Caco-2 (cell line): ENCODE measurements around the gene CFAP221. TPM values are rescaled to one million over a fixed set of nuclear protein-coding genes. Genes with fewer than 3 reads are reported as not detected.

Source experiments
- BruUV-seq: library from RNA; stranded (reverse); fragments of 400-500 nt; replicated peaks from 2 replicates; lab custom pipeline; 2021; lab: Mats Ljungman, UMichigan
- CTCF ChIA-PET: fragments of 300-600 bp; sonication (Branson Sonifier 250); formaldehyde crosslinking; loops from one replicate; lab custom pipeline; 2022; ENCODE audit warnings: antibody characterized with exemption; lab: Charles Lee
- POLR2A ChIA-PET: fragments of 300-600 bp; sonication (Branson Sonifier 250); formaldehyde crosslinking; loops from one replicate; lab custom pipeline; 2022; ENCODE audit warnings: antibody characterized with exemption; lab: Charles Lee
- DNase-seq, 2 experiments: peaks; one replicate each; pipeline versions ENCODE4 v3.0.0 to v3.0.0-alpha.2; 2020 to 2022
- H3K27me3 ChIP-seq: replicated peaks from 2 replicates; pipeline ENCODE4 v1.6.0; 2011; ENCODE audit warnings: low read length; ENCODE audit not compliant: control insufficient read depth, insufficient read depth
- H3K36me3 ChIP-seq: 2 replicates; pipeline ENCODE4 v1.5.1; 2011; ENCODE audit warnings: low read length; ENCODE audit not compliant: control insufficient read depth, insufficient read depth
- H3K4me1 ChIP-seq: fragments of 250-450 bp; sonication (Bioruptor Pico); 2 replicates; pipeline ENCODE4 v1.5.1; 2020; ENCODE audit warnings: mild to moderate bottlenecking
- H3K4me3 ChIP-seq: 2 replicates; pipeline ENCODE4 v1.5.1; 2011; ENCODE audit warnings: low read depth, mild to moderate bottlenecking, control low read depth, low read length
- H3K9me3 ChIP-seq: fragments of 250-450 bp; sonication (Bioruptor Pico); 2 replicates; pipeline ENCODE4 v1.5.1; 2020; ENCODE audit warnings: mild to moderate bottlenecking, moderate library complexity
- H3K27ac Mint-ChIP-seq: one replicate; pipeline ENCODE4 v1.8.0; 2022; ENCODE audit warnings: mixed read lengths; ENCODE audit not compliant: unreplicated experiment
- H3K27me3 Mint-ChIP-seq: one replicate; pipeline ENCODE4 v1.8.0; 2022; ENCODE audit warnings: mixed read lengths; ENCODE audit not compliant: insufficient read depth, unreplicated experiment
- H3K36me3 Mint-ChIP-seq: one replicate; pipeline ENCODE4 v1.8.0; 2022; ENCODE audit warnings: mild to moderate bottlenecking, mixed read lengths; ENCODE audit not compliant: insufficient read depth, unreplicated experiment
- H3K4me1 Mint-ChIP-seq: one replicate; pipeline ENCODE4 v1.8.0; 2022; ENCODE audit warnings: low read depth, mixed read lengths; ENCODE audit not compliant: unreplicated experiment
- H3K4me3 Mint-ChIP-seq: one replicate; pipeline ENCODE4 v1.8.0; 2022; ENCODE audit warnings: mild to moderate bottlenecking, moderate library complexity, mixed read lengths; ENCODE audit not compliant: unreplicated experiment
- H3K9me3 Mint-ChIP-seq: one replicate; pipeline ENCODE4 v1.8.0; 2022; ENCODE audit warnings: mixed read lengths; ENCODE audit not compliant: unreplicated experiment
- CTCF ChIP-seq, 2 experiments: fragments of 200-600 bp in 1 of 2; IDR thresholded peaks; 1 replicate in 1 of 2; 2 replicates in 1 of 2; pipeline versions ENCODE4 v1.5.1 to v1.8.0; 2011 to 2022; ENCODE audit warnings: antibody characterized with exemption in 1 of 2, control low read depth in 1 of 2, inconsistent platforms in 1 of 2, low read depth in 1 of 2, low read length in 1 of 2, mild to moderate bottlenecking in 1 of 2, moderate library complexity in 1 of 2; ENCODE audit not compliant: insufficient read depth in 1 of 2, severe bottlenecking in 1 of 2, unreplicated experiment in 1 of 2
- intact Hi-C: fragments of 100-400 bp; cut with micrococcal nuclease; formaldehyde crosslinking; loops from one replicate; pipeline ENCODE4 v1.10.0; 2022; ENCODE audit not compliant: unreplicated experiment
- total RNA-seq: library from RNA; stranded (reverse); gene quantifications from 2 replicates; pipeline ENCODE4 v1.2.3, GENCODE V29; 2022

The CFAP221 gene
- total RNA-seq, 1 experiment from 2014 or later = not detected

GRCh38 chr2:119702918-119703401, 158.7 kb downstream of the CFAP221 start:
- CTCF ChIA-PET = interaction anchor here (0.5 to 2.3 kb wide), 10 partner anchors 12 to 542 kb away, joined by 3 to 13 read pairs (median 4); partner anchors contain the start of gene TMEM177
- H3K4me1 ChIP-seq = no peaks in the 10 kb centered on the region
- Mint-ChIP-seq H3K27ac (no peak overlapping the region), H3K36me3 (no peaks in the 10 kb centered on the region), H3K27me3 (no peaks in the 10 kb centered on the region), H3K4me3 (no peak overlapping the region), H3K4me1 (peaks cover 12% of the 10 kb centered on the region), H3K9me3 (no peaks in the 10 kb centered on the region)
- H3K4me3 ChIP-seq = no peak overlapping the region
- no TSS peak for BruUV-seq
- no peaks in the 10 kb centered on the region for H3K9me3 ChIP-seq
- H3K36me3 ChIP-seq = no peaks in the 10 kb centered on the region
- peak; percentile 97 for TF ChIP-seq CTCF (IDR thresholded peaks at IDR 0.05; ENCODE audit: insufficient read depth in 1 of 2, low read depth in 1 of 2, low read length in 1 of 2, severe bottlenecking in 1 of 2, unreplicated experiment in 1 of 2)
- H3K27me3 ChIP-seq = no peaks in the 10 kb centered on the region
- DNase-seq = peak; percentile 74 to 85
- intact Hi-C loops = loop anchor here (1.0 to 2.0 kb wide), 3 partner anchors 50 to 472 kb away; no protein-coding TSS in a partner anchor
- POLR2A ChIA-PET = no interaction called here

DNA sequence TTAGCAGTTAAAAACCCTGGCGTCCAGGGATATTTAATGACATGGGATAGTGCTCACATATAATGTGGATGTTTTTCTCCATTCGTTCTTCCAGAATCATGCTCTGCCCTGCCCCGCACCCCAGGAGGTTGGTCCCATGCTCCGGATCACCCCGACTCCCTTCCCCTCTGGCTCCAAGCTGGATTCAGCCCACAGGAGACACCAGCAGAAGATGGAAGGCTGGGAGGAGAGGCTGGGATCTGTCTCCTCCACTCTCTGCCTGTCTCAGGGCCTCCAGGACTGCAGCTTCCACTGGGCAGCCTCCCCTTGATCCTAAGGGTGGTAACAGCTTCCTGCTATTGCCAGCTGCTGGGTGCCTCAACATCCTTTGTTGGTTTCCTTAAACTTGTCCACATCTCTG, 159.3 kb downstream of the CFAP221 start:
- no peaks in the 10 kb centered on the region for H3K9me3 ChIP-seq
- POLR2A ChIA-PET = no interaction called here
- no peaks in the 10 kb centered on the region for H3K27me3 Mint-ChIP-seq
- no TSS peak for BruUV-seq
- CTCF ChIA-PET = interaction anchor here (0.5 to 2.3 kb wide), 10 partner anchors 12 to 541 kb away, joined by 3 to 13 read pairs (median 4); partner anchors contain the start of gene TMEM177
- peaks cover 12% of the 10 kb centered on the region for H3K4me1 Mint-ChIP-seq
- DNase-seq = no peak
- no peak overlapping the region for H3K4me3 ChIP-seq
- no peak for TF ChIP-seq CTCF (IDR thresholded peaks at IDR 0.05; ENCODE audit: insufficient read depth in 1 of 2, low read depth in 1 of 2, low read length in 1 of 2, severe bottlenecking in 1 of 2, unreplicated experiment in 1 of 2)
- no peaks in the 10 kb centered on the region for H3K4me1 ChIP-seq
- no peak overlapping the region for H3K4me3 Mint-ChIP-seq
- H3K27ac Mint-ChIP-seq = no peak overlapping the region
- H3K36me3 Mint-ChIP-seq = no peaks in the 10 kb centered on the region
- intact Hi-C loops = loop anchor here (1.0 to 2.0 kb wide), 2 partner anchors 49 to 123 kb away; no protein-coding TSS in a partner anchor
- H3K27me3 ChIP-seq = no peaks in the 10 kb centered on the region
- no peaks in the 10 kb centered on the region for H3K36me3 ChIP-seq
- H3K9me3 Mint-ChIP-seq = no peaks in the 10 kb centered on the region

DNA sequence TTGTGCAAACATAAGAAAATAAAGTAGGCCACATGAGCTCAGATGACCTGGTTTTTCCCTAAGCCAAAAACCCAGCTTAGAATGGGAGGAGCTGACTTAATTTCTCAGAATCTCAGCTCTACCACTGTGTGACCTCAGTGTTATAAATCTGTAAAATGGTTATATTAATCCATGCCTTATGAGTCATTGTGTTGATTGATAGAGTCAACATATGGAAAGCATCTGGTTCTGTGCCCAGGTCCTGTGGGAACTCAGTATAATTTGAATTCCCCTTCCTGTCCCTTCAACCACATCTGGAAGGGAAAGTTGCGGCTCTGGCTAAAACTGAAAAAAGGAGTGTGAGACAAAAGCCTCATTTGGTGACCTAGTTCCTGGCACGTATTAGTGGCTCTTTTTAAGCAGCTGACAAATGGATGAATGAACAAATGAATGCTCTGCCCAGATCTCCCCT, 160.4 kb downstream of the CFAP221 start:
- H3K4me1 Mint-ChIP-seq = peaks cover 12% of the 10 kb centered on the region
- no peak overlapping the region for H3K27ac Mint-ChIP-seq
- no peaks in the 10 kb centered on the region for H3K27me3 Mint-ChIP-seq
- no peaks in the 10 kb centered on the region for H3K4me1 ChIP-seq
- intact Hi-C loops = no loop called here
- H3K4me3 ChIP-seq = no peak overlapping the region
- BruUV-seq = no TSS peak
- no peaks in the 10 kb centered on the region for H3K9me3 Mint-ChIP-seq
- no peaks in the 10 kb centered on the region for H3K9me3 ChIP-seq
- TF ChIP-seq CTCF (IDR thresholded peaks at IDR 0.05; ENCODE audit: insufficient read depth in 1 of 2, low read depth in 1 of 2, low read length in 1 of 2, severe bottlenecking in 1 of 2, unreplicated experiment in 1 of 2) = no peak
- DNase-seq = no peak
- CTCF ChIA-PET = no interaction called here
- H3K4me3 Mint-ChIP-seq = no peak overlapping the region
- no peaks in the 10 kb centered on the region for H3K36me3 ChIP-seq
- no peaks in the 10 kb centered on the region for H3K27me3 ChIP-seq
- POLR2A ChIA-PET = interaction anchor here (0.6 kb wide), 1 partner anchor 26 kb away, joined by 3 read pairs; the partner anchor contains the start of gene TMEM177
- no peaks in the 10 kb centered on the region for H3K36me3 Mint-ChIP-seq
